HG03175 (cell line): ENCODE measurements around the gene KRT83.
"Not testable (repeated sequence)": the region's sequence is repeated elsewhere in the genome, so short reads cannot be mapped to it uniquely, and the experiment has no call there.

Source experiments
- ATAC-seq: cut with Tn5 transposase; IDR thresholded peaks from one replicate; pipeline ENCODE4 v1.9.1; 2021; ENCODE audit warnings: mild to moderate bottlenecking, moderate library complexity; ENCODE audit not compliant: unreplicated experiment

KRT83 gene

DNA sequence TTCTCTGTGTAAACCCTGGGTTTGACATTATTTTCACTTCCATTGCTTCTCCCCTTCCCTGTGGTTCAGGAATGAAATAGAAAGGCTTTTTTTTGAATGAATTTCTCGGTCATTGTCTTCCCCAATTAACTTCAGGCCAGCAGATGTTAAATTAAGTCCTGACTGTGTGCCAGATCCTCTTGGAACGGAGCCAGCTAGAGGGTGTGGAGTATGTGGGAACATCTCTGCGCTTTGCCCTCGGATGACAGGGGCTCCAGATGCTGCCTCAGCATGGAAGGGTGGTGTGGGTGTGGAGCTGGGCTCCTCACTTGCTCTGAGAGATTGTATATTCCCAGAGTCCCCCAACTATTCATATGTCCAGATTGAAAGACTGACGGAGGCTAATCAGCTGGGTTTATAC, 33.0 kb upstream of the KRT83 start:
- ATAC-seq, result no peak

DNA sequence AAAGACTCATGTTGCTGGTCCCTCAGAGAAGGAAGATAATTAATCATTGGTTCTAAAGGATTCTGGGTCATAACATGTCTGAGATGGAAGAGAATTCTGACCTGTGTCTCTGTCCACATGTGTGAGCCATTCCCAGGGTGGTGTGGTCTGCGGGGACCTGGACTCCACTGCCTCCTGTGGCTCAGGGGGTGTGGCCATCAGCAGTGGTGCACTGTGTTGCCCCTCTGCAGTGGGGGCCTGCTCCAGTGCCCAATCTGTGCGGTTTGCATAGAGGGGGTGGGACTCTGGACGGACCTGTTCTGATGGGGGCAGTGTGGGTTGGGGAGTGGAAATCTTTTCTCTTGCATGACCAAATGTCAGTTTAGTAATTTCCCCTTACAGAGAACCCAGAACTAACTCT, 32.6 kb upstream of the KRT83 start:
- no peak for ATAC-seq

DNA sequence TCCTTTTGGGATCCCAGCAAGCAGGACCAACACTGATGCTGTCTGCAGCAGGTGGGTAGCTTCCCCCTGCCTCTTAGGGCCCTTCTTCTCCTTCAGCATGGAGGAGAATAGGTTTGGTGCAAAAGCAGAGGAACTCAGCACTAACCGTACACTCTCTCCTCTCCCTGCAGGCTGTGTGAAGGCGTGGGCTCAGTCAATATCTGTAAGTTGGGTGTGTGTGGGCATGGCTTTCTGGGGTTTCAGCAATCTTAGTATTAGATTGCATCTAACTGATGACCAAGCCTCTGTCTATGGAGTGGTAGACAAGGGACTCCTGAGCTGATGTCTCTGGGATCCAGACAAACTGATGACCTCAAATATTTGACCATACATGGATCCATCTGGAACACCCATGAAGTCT, 31.8 kb upstream of the KRT83 start:
- no peak for ATAC-seq

DNA sequence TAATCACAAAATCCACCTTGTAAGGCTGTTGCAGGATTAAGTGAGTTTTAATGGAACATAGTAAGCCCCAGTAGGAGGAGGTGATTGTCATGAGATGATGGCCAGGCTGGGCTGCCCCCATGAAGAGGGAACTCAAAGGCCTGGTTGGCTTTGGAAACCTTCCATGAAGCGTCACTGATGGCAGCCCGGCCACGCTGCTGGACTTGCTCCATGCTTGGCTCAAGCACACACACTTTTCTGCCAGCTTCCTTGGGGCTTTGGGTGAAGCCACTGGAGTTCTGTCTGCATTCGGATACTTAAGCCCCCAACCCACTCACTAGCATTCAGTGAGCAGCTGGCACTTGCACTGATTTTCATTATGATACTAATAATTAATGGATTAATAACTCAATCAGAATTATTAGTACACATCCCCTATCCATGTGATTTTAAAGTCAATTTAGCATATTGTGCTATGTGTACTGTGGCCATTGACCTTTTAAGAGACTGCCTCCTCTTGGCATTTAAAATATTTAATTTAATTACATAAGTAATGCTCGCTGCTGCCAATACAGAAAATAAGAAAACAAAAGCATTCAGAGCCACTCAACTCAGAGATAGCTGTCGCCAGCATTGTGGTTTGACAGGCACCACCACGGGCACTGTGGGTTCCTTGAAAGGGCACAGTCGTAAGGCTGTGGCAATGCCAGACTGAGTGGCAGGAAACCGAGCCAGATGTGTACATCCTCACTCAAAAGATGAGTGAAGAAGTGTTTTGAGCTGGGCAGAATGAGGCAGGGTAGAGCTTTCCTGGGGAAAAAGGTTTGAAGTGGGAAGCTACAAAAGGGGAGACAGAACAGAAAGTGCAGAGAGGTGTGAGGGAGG, 30.2 kb upstream of the KRT83 start:
- ATAC-seq, result no peak

DNA sequence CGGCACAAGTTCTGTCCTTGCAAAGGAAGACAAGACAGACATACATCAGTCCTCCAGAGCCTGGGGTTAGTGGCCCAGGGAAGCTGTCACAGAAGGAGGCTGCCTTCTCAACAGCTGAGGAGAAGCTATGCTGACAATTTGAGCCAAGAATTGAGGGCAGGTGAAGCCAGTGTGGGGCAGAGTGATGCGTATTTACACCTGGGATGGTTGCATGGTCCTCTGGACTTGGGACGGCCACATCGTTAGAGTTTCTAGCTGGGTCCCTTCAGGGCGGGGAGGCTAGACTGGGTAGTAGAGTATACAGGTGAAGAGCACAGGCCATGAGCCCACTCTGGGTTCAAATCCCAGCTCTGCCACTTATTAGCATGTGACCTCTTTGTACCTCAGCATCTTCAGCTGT, 29.6 kb upstream of the KRT83 start:
- no peak for ATAC-seq

DNA sequence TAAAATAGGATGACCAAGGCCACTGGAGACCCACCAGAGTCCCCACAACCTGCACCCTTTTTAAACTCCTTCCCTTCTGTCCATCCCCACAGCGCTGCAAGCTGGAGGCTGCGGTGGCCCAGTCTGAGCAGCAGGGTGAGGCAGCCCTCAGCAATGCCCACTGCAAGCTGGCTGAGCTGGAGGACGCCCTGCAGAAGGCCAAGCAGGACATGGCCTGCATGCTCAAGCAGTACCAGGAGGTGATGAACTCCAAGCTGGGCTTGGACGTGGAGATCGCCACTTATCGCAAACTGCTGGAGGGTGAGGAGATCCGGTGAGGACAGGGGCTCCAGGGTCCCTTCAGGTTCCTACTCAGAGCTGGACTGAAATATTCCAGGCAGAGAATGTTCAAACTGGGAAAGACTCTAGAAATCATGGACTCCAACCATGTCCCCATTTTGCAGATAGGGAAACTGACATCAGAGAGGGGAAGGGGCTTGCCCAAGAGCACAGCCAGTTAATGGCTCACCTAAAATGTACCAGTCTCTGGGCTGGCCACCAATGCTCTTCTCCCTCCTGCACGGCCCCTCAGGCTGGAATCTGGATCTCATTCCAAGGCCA, 28.9 kb upstream of the KRT83 start:
- no peak for ATAC-seq

DNA sequence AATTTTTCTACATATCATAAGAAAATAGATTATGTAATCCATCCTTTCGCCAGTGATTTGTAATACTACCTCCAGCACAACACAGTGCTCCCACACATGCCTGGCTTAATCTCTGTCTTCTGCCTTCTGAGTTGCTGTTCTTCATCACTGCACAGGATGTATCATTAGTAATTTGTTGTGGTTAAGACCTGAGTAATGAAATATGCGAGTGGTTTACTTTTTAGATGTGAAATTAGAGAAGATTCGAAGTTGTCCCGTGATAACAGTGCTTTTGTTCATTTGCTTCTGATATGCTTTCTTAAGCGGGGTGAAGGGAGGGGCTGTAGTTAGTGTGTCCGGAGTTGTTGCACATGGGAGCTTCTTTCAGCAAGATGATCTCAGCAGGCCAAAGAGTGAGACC, 28.0 kb upstream of the KRT83 start:
- no peak for ATAC-seq

DNA sequence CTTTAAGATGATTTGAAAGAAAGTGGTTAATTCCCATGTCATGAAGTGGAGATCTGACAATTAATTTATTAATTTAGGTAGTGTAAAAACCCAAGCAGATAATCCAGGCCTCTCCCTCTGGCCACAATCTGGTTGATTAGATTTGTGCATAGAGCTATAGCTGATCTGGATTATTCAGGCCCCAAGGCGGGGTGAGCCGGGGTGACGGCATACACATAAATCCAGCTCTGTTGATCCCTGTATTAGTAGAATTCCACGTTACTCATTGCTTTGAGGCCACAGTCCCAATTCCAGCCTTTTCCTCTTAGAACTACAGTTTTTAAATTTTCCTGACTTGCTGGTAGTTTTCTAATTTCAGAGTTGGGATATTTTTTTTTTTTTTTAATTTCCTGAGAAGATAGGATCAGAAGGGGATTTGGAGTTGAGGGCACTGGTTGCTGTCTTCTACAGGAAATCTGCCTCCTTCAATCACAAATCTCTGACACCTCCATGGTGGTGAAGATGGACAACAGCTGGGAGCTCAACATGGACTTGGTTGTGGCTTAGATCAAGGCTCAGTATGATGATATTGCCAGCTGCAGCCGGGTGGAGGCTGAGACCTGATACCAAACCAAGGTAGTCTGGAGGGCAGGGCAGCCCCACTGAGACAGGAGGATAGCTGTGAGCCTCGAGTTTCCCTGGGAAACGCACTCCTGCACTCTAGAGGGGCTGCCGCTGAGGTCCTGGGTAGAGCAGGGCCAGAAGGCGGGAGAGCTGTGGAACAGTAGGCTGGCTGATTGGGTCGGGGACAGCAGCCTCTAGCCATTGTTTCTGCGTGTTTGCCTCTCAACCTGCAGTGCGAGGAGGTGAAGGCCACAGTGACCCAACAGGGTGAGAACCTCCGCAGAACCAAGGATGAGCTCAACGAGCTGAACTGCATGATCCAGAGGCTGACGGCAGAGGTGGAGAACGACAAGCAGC, 26.6 kb upstream of the KRT83 start:
- ATAC-seq, result no peak

DNA sequence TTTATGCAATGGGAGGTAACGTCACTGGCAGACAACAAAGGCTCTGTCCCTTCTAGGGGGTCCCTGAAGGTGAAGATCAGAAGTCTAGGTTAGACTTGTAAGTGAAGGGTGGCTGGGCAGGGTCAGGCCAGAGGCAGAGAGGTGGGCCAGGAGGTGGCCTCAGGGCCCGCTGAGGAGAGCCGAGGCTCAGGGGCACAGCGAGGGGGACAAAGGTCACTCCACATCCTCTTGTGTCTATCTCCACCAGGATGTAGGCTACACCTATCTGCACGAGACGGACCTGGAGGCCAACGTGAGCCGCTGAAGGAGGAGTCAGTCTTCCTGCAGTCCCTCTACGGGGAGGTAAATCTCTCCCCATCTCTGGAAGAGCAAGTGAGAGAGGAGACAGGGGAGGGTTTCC, 25.8 kb upstream of the KRT83 start:
- ATAC-seq, result no peak

DNA sequence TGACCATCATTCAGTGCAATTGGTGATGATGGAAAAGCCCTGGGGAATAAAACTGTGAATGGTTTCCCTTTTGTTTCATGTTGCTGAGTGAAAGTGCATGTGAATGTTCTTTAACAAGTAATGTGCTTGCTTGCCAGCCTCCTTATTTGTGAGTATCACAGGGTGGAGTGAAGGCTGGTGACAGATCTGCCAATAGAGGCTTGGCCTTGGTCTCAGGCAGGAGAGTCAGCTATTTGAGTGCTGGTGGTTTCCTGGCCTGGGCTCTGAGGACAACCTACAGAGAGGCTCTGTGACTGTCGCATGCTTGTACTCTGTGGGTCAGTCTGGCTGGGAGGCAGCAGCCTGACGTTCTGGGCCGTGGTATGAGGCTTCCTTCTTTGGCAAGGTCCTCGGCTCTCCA, 25.4 kb upstream of the KRT83 start:
- no peak for ATAC-seq

DNA sequence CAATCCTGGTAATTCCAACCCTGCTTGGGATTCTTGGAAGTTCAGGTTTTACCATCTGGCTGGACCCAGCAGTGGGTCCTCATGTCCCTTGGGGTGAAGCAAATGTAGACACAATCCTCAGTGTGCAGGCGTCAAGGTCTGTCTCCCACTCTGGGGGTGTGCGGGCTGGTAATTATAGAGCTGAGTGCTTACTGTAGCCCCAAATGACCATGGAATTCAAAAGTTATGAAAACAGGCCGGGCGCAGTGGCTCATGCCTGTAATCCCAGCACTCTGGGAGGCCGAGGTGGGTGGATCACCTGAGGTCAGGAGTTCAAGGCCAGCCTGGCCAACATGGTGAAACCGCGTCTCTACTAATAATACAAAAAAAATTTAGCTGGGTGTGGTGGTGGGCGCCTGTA, 23.8 kb upstream of the KRT83 start:
- not testable (repeated sequence) for ATAC-seq

DNA sequence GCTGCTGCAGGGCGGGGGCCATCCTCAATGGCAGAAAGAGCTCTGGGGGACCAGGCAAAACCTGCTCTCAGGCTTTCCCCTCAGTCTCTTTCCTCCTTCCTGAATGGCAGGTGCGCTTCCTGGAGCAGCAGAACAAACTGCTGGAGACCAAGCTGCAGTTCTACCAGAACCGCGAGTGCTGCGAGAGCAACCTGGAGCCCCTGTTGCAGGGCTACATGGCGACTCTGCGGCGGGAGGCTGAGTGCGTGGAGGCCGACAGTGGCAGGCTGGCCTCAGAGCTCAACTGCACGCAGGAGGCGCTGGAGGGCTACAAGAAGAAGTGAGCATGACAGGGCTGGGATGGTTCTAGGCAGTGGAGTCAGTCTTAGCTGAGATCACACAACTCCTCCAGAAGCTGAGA, 22.9 kb upstream of the KRT83 start:
- ATAC-seq, result no peak

DNA sequence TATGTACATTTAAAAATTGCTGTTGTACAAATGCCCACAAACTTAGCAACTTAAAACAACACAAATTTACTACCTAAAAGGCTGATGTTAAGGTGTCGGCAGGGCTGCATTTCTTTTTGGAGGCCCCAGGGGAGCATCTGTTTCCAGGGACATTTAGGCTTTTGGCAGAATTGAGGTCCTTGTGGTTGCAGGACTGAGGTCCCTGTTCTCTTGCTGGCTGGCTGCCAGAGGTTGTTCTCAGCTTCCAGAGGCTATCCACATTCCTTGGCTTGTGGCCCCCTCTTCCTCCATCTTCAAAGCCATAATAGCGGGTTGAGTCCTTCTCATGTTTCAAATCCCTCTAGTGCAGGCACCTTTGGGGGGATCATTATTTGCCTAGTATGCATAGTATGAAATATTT, 22.4 kb upstream of the KRT83 start:
- ATAC-seq, result no peak

DNA sequence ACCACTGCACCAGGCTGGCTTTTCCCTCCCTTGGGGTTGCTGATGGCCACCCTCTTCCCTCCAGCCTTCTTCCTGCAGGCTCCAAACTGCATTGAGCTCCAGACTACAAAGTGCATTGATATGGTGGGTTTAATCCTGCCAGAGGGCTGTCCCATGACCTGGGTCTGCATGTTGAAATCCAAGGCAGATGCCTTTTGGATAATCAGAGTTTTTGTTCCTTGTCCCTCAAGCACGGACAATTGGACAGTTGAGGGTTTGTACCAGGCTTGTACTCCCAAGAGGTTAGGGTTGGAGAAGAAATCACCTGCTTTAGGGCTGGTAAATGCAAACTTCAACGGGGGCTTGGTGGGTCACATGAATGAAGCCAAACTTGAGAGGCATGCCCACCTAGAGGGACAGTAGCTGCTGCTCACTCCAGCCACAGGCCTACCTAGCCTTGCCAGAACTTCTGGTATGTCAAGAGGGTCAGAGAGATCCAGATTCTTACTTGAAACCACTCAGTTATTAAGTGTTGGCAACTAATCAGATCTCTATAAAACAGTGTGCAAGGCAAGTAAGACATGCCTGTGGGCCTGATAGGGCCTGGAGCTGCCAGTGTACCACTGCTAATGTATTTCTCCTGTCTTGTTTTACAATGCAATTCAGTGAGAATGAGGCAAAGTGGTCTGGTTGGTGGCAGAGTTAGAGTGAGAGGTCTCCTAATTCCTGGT, 21.7 kb upstream of the KRT83 start:
- no peak for ATAC-seq

DNA sequence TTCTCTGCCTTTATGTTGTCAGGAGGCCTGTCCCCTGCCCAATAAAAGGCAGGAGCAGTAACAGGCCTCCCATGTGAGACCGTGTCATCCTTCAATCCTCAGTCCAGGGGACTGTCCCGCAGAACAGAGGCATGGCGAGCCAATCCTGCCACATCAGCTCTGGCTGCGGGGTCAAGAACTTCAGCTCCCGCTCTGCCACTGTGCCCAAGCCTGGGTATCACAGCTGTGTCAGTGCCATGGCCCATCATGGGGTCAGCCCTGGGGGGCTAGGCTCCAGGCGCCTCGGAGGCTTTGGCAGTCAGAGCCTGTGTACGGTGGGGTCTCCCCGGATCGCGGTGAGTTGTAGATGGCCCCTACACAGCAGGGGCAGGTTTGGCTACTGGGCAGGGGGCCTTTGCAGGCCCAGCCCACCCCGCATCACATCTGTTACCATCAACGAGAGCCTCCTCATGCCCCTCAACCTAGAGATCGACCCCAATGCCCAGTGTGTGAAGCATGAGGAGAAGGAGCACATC, 19.9 kb upstream of the KRT83 start:
- ATAC-seq, result no peak

DNA sequence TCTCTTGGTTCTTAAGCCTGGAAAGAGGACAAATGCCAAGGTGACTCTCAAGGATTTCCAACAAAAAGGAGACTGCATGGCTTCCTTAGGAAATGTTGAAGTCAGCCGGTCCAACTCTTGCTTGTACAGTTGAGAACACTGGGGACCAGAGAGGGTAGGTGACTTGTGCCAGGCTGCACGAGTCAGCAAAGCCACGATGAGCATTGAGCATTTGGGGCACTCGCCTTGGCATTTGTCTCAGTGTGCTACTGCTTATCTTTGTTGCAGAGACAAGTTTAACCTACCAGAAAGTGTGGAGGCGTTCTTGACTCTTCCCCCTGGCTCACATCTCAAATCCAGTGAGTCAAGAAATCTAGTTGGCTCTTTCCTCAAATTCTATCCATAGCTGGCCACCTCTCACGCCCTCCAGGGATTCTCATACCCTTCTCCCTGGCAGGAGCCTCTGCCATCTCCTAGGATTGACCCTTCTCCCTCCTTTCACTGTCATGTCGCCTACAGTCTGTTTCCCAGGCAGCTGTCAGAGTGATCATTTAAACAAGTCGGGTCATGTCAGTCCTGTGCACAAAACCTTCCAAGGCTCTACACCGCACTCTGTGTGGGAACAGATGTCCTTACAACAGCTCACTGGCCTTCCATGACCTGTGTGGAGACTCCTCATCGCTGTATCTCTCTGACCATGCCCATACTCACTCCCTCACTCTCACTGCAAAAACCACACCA, 17.2 kb upstream of the KRT83 start:
- no peak for ATAC-seq

DNA sequence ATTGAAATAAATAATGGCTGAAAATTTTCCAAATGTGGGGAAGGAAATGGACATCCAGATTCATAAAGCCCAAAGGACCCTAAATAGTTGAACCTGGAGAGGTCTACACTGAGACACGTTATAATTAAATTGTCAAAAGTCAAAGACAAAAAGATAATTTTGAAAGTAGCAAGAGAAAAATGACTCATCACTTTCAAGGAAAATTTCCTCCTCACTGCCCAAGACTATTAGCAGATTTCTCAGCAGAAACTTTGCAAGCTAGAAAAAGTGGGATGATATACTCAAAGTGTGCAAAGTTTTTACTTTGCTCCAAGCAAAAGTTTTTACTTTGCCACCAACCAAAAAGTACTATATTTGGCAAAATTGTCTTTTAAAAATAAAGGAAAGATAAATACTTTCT, 15.9 kb upstream of the KRT83 start:
- ATAC-seq, result no peak

DNA sequence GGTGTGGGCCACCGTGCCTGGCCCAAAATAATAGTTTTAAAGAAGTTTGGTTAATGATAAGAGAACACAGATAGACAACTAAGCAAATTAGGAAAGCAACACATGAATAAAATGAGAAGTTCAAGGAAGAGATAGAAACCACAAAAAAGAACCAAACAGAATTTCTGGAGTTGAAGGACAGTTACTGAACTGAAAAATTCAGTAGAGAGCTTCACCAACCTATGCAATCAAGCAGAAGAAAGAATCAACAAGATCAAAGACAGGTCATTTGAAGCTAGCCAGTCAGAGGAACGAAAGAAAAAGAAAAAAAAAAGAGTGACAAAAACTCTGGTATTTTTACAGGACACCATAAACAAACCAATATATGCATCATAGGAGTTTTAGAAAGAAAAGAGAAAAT, 15.4 kb upstream of the KRT83 start:
- ATAC-seq, result no peak

DNA sequence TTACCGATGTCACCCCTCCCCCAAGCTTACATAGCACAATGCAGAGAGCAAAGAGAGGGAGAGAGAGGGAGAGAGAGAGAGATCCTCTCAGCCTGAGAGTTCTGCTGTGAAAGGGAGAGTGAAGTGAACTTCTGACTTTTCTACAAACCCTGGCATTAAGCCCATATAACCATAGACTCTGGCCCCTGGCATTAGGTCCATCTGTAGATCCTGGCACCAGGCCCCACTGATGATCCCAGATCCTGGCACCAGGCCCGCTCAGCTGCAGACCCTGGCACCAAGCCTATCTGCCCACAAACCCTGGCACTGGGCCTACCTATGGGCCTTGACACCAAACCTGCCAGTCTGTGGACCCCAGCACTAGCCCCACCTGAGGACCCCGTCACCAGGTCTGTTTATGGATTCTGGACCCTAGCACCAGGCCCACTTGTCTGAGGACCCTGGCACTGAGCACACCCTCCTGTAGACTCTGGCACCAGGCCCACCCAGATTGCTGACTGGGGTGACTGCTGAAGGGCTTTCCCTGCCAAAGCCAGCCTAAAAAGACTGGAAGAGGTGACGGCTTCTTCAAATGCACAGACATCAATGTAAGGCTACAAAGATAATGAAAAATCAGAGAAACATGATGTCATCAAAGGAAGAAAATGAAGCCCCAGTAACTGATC, 14.5 kb upstream of the KRT83 start:
- no peak for ATAC-seq

DNA sequence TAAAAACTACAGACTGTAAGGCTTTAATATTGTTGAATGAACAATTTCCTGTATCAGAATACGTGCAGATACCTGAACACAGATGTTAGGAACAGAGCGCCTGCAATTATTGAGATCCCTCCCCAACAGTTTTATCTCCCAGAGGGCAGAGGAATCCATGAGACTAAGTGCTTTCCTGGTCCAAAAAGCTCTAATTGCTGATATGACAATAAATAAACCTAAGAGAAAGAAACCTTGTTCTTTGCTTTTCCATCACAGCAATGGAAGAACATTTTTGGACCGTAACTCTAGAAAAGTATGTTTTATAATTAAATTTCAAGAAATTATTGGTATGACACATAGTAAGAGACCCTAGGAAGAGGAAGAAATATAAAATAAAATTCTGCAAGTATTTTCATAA, 13.0 kb upstream of the KRT83 start:
- ATAC-seq, result no peak
